VCaP (cell line): ENCODE results near the gene CES2.

Experiments used
- H3K27ac ChIP-seq: fragments of 450-650 bp; 2 replicates; pipeline ENCODE4 v1.5.1; 2017
- TF ChIP-seq, protein P1 (sequence below): fragments of 450-650 bp; conservative IDR thresholded peaks from 2 replicates; pipeline ENCODE4 v1.5.1; 2017; ENCODE audit warnings: mild to moderate bottlenecking, moderate library complexity

Gene CES2

DNA sequence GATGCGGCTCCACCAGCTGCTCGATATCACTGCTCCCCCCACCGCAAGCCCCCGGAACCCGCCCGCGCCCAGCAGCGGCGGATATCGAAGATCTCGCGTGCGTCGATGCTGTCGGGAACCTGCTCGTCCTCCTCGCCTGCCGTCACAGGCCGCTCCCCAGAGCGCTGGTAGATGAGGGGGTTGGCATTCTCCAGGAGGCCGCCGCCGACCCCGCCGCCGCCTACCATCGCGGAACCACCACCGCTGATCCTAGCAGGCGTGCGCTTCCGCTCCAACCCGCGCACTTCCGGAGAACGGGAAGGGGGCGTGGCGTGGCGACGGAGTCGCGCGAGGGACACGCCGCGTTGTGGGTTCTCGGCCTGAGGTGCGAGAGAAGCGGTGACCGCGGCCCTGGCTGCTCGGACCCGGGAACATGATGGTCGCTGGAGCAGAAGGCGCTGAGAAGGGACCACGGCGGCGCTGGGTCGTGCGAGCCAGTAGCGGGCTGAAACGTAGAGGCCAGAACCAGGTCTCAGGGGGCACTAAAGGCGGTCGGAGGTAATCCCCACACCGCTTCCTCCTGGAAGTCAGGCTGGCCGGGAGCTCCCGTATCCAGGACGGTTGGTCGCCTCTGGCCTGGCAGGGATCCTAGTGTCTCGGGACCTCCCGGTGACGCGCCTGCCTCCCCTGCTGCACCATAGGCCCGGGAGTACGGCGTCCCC is 1.0 kb upstream of the CES2 start, which contains the start of gene CIAO2B:
TSS of gene CIAO2B (minus strand) at position 265 of the 701 bp plus-strand sequence. CDS start at position 227, 38 bp downstream.
- TF ChIP-seq, protein P1, sequence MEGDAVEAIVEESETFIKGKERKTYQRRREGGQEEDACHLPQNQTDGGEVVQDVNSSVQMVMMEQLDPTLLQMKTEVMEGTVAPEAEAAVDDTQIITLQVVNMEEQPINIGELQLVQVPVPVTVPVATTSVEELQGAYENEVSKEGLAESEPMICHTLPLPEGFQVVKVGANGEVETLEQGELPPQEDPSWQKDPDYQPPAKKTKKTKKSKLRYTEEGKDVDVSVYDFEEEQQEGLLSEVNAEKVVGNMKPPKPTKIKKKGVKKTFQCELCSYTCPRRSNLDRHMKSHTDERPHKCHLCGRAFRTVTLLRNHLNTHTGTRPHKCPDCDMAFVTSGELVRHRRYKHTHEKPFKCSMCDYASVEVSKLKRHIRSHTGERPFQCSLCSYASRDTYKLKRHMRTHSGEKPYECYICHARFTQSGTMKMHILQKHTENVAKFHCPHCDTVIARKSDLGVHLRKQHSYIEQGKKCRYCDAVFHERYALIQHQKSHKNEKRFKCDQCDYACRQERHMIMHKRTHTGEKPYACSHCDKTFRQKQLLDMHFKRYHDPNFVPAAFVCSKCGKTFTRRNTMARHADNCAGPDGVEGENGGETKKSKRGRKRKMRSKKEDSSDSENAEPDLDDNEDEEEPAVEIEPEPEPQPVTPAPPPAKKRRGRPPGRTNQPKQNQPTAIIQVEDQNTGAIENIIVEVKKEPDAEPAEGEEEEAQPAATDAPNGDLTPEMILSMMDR: no peak

DNA sequence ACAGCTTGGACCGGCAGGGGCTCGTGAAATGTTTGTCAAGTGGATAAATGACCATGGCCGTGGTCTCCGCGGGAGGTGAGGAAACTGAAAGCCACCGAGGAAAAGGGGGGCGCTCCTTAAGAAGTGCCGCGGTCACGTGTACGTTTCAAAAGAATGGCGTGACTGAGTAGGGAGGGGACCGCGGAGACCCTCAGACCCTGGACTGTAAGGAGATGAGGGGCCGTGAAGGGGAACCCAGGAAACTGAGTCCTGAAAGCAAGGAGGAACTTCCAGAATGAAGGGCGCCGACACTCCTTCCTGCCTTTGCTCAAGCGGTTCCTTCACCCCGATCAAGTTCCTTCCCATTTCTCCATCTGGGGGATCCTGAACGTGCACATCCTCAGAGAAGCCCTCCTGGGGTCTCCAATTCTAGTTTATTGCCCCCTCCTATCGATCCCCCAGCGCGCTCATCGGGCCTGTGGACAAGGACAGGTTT is 440 bp upstream of the CES2 start:
- peak overlapping the region; percentile 78 for H3K27ac ChIP-seq

More for the DNA sequence above, 1.0 kb upstream of the CES2 start, which contains the start of gene CIAO2B:
- peak within 1 kb of the TSS; percentile 78 for H3K27ac ChIP-seq

DNA sequence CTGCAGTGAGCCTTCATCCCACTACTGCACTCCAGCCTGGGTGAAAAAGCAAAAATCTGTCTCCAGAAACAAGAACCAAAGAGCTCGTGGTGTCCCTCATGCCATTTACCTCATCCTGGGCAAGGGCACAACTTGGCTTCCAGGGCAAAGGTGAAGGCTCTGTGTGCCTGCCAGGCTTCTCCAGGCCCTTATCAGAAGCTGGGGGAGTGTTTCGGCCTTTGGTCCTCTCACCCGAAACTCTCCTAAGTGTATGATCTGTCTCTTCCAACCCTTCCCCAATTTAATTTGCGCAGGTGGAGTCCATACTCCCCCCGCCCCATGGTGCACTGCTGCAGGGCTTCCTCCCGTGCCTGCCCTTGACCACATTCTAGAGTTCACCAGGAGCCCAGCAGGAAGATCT is 1.1 kb downstream of the CES2 start:
- TF ChIP-seq, protein P1: no peak
- H3K27ac ChIP-seq: no peak overlapping the region; the same call in 1 of the 2 replicates

DNA sequence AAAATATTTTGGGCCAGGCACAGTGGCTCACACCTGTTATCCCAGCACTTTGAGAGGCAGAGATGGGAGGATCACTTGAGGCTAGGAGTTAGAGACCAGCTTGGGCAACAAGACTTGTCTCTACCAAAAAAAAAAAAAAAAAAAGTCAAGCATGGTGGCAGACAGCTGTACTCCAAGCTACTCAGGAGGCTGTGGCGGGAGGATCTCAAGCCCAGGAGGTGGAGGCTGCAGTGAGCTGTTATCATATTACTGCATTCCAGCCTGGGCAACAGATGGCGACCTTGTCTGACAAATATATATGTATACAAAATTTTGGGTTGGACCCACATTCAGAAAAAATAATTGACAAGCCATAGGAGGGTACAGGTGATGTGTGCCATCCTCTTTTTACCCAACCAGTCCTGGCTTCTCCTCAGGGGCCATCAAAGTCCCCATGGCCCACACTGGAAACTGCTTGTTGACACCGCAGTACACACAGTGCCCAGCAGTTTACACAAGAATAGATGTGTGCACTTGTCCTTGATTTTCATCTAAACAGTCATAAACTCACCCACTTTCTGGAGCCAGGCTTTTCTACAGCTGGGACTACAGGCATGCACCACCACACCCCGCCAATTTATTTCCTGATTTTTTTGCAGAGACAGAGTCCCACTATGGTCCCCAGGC is 1.7 kb downstream of the CES2 start:
- peak overlapping the region; percentile 20; the same call in 1 of the 2 replicates for H3K27ac ChIP-seq
- TF ChIP-seq, protein P1: no peak

DNA sequence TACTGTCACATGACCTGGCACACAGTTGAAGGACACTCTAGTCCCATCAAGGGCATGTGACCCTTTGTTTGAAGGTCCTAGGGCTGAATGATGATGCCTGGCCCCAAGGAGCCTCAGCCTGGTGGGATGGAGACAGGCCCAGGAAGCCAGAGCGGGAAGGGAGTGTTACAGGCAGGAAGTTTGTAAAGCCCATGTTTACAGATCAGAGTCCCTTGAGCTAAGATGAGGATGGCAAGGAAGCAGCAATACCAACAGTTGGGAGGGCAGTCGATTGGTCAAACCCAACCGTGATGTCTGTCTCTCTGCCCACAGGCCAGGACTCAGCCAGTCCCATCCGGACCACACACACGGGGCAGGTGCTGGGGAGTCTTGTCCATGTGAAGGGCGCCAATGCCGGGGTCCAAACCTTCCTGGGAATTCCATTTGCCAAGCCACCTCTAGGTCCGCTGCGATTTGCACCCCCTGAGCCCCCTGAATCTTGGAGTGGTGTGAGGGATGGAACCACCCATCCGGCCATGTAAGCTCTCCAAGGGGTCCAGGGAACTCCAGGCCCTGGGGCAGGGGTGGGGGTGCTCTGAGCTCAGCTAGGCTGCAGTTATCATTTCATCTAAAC is 2.5 kb downstream of the CES2 start:
- H3K27ac ChIP-seq: peak overlapping the region; percentile 20; the same call in 1 of the 2 replicates
- TF ChIP-seq, protein P1: no peak

DNA sequence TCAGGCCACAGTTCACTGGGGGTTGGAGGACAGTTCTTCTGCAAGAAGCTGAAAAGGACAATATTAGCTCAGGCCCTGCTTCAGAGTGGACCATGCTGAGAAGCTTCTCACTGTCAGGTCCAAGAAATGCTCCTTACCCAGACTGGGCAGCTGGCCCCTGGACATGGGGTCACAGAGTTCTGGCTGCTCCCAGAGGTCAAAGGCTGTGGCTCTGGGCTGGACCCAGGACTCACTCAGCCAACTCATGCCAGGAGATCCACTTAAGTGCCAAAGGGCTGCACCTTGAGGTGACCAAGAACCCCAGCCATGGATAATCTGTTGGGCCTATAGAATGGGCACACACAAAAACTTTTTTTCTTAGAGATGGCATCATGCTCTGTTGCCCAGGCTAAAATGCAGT is 4.0 kb downstream of the CES2 start:
- TF ChIP-seq, protein P1: no peak
- H3K27ac ChIP-seq: no peak overlapping the region

DNA sequence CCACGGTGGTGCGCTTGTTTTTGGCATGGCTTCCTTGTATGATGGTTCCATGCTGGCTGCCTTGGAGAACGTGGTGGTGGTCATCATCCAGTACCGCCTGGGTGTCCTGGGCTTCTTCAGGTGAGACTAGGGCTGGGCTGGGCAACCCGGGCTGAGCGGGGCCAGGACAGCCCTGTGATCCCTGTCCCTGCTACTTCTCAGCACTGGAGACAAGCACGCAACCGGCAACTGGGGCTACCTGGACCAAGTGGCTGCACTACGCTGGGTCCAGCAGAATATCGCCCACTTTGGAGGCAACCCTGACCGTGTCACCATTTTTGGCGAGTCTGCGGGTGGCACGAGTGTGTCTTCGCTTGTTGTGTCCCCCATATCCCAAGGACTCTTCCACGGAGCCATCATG is 4.9 kb downstream of the CES2 start:
- H3K27ac ChIP-seq: no peak overlapping the region
- TF ChIP-seq, protein P1: no peak
